GM18861 (cell line): ENCODE data around the gene ADGRG1.
"Not testable (repeated sequence)": the region's sequence is repeated elsewhere in the genome, so short reads cannot be mapped to it uniquely, and the experiment has no call there.

ENCODE experiments used
- ATAC-seq: cut with Tn5 transposase; IDR thresholded peaks from one replicate; pipeline ENCODE4 v1.9.1; 2021; ENCODE audit not compliant: unreplicated experiment

Gene ADGRG1

GRCh38 chr16:57666353-57667047 lies 38.1 kb downstream of the ADGRG1 start:
- ATAC-seq = no peak

- ATAC-seq = no peak
These were observed 38.7 kb downstream of the ADGRG1 start for GRCh38 chr16:57667048-57667525.

- no peak for ATAC-seq
These were observed 39.3 kb downstream of the ADGRG1 start for GRCh38 chr16:57667526-57668262.

DNA sequence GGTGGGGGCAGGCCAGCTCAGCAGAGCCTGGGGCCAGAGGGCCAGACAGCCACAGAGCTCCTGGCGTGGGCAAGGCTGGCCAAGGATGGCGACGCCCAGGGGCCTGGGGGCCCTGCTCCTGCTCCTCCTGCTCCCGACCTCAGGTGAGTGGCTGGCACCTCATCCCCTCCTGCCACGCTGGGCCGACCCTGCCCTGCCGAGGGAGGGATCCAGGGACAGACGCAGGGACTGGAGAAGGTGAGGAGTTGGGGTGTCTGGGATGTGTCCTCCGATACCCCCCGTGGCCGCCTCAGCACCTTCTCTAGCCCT lies 39.8 kb downstream of the ADGRG1 start, which contains the start of gene ADGRG3:
Gene ADGRG3, plus strand, starts transcription at position 44 of the 309 bp plus-strand sequence. Its CDS starts 42 bp downstream, at position 86.
- ATAC-seq = no peak

GRCh38 chr16:57668630-57669475 lies 40.4 kb downstream of the ADGRG1 start:
- no peak for ATAC-seq

DNA sequence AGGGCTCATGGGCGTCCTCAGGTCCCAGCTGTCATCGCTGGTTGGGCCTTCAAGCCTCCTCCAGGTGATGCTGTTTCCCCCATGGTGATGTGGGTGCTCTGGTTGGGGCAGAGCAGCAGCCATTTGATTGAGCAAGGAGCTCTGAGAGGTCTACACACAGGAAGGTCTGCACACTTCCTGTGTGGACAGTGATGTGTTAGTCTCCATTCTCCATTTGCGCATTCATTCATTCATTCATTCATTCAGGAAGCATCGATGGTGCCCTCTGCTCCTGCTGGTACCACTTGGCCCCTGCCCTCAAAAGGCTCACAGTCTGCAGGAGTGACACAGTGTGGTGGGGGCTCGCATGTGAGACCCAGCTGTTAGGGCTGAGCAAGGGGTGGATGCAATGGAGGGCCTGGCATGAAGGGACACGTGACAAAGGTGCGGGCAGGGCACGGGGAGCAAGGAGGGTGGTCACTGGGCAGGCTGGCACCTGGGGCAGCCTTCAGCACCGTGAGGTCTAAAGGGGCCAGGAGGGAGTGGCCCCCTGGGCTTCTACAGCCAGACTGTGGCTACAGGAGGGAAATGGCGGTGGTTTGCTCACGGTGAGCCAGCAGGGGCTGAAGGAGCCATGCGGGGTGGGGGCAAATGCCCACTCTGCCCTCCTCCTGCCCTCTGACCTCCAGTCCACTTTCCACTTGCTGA lies 41.2 kb downstream of the ADGRG1 start:
- no peak for ATAC-seq

GRCh38 chr16:57670196-57670595 lies 41.8 kb downstream of the ADGRG1 start:
- no peak for ATAC-seq

- ATAC-seq = not testable (repeated sequence)
These were observed 43.0 kb downstream of the ADGRG1 start for GRCh38 chr16:57671451-57671850.

DNA sequence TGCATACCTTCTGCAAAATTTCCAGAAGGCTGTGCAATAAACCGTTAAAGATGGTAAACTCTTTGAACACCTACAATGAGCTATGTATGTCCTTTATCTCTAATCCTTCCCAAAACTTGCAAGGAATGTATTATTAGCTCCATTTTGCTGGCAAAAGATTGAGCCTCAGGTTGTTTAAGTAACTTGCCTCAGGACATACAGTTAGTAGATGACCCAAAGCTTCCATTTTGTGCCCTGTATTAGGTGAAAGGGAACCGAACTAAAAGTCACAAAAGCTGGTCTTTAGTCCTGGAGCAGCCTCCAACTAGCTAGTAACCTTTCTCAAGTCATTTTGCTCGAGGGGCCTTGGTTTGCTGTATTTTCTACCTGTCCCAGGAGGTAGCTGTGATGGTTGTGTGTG lies 44.0 kb downstream of the ADGRG1 start:
- ATAC-seq = no peak

GRCh38 chr16:57672824-57673223 lies 44.4 kb downstream of the ADGRG1 start:
- ATAC-seq = no peak

DNA sequence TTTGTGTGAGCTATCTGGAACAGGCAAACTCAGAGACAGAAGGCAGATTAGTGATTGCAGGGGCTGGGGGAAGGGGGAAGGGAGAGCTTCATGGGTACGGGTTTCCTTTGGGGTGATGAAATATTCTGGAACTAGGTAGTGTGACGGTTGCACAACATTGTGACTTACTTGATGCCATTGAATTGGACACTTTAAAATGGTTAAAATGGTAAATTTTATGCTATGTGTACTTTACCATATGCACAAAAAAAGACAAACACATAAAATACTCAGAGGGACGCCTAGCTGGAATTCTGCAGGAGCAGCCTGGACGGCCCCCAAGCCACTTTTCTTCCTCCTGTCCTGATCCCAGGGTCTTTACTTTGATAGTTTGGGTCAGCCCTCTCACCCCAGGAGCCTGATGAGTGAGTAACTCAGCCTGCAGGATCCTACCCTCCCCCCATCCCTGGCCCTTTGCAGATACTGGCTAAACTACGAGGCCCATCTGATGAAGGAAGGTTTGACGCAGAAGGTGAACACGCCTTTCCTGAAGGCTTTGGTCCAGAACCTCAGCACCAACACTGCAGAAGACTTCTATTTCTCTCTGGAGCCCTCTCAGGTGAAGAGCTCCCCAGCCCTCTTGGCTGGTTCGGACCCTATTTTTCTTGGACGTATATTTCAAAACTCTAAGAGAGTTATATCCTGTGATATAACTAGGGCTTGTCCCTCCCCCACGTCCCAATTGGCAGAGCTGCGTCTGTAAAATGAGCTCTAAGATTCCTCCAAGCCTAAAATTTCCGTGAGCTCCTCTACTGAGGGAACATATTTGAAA lies 47.5 kb downstream of the ADGRG1 start:
- ATAC-seq = no peak

DNA sequence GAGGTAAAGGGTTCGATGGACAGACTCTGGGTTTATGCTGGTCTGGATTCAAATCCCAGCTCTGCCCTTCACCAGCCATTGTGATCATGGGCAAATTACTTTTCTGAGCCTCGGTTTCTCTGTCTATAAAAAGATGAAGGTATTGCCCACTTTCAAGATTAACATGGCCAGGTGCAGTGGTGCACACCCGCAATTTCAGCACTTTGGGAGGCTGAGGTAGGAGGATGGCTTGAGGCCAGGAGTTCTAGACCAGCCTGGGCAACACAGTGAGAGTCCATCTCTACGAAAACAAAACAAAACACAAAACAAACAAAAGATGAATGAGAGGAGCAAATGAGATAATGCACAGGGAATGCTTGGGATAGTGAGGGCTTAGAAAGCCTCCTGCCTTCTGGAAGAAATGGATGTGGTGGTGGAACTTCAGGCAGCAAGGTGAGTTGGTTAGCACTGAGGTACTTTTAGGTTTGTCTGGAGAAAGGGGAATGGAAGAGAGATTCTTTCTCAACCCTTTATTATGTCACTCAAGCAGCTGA lies 48.2 kb downstream of the ADGRG1 start:
- no peak for ATAC-seq

DNA sequence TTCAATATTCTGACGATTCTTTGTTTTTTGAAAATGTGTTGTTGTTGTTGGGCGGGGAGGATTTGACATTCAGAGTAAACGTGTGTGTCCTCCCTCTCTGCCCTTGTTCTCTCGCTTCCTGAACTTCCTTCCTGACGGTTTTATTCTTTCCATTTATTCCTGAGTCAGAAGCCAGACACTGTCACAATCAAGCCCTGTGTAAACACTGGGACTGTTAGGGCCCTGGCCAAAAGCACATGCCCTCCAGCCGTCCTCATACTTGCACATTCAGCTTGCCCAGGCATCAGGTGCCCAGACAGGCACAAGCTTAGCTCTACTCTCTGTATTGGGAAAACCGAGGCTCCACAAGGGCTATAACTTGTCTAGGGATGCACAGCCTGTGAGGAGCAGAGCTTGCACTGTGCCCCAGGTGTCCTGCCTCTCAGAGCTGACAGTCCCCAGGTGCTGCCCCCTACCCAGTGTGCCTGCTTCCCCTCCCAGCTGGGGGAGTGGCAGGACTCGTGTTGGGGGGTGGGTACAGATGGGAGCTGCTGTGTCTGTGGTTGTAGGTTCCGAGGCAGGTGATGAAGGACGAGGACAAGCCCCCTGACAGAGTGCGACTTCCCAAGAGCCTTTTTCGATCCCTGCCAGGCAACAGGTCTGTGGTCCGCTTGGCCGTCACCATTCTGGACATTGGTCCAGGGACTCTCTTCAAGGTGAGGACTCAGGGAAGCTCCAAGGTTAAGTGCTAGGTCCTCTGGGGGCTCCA lies 49.4 kb downstream of the ADGRG1 start:
- no peak for ATAC-seq

DNA sequence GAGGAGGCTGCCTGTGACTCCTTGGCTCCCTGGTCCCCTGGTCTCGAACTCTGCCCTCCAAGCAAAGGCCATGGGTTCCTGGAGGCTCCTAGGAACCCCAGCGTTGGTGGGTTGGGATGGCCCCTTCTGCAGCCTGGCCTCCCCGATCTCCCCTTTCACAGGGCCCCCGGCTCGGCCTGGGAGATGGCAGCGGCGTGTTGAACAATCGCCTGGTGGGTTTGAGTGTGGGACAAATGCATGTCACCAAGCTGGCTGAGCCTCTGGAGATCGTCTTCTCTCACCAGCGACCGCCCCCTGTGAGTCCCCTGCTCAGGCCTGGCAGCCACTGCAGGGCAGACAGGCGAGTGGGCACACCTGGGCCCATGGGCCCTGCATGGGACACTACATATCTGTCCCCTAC lies 50.6 kb downstream of the ADGRG1 start:
- no peak for ATAC-seq

DNA sequence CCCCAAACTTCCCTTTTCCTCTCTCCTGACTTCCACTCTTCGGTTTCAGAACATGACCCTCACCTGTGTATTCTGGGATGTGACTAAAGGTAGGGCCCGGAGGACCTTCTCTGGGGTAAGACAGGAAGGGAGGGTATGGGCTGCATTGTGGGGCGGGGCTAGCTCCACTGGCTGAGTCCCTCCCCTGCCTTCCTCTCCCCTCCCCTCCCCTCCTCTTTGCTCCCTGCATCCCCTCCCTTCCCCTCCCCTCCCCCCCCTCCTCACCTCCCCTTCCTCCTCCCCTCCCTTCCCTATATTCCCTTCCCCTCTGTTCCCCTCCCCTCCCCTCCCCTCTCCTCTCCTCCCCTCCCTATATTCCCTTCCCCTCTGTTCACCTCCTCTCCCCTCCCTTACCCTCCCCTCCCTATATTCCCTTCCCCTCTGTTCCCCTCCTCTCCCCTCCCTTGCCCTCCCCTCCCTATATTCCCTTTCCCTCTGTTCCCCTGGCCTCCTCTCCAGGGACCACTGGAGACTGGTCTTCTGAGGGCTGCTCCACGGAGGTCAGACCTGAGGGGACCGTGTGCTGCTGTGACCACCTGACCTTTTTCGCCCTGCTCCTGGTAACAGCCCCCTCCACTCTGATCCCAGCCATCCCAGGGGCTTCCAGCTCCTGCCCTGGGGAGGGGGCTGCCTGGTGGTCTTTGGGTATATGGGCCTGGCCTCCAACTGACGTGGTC lies 51.5 kb downstream of the ADGRG1 start:
- ATAC-seq = no peak

GRCh38 chr16:57680842-57681375 lies 52.5 kb downstream of the ADGRG1 start:
- no peak for ATAC-seq

DNA sequence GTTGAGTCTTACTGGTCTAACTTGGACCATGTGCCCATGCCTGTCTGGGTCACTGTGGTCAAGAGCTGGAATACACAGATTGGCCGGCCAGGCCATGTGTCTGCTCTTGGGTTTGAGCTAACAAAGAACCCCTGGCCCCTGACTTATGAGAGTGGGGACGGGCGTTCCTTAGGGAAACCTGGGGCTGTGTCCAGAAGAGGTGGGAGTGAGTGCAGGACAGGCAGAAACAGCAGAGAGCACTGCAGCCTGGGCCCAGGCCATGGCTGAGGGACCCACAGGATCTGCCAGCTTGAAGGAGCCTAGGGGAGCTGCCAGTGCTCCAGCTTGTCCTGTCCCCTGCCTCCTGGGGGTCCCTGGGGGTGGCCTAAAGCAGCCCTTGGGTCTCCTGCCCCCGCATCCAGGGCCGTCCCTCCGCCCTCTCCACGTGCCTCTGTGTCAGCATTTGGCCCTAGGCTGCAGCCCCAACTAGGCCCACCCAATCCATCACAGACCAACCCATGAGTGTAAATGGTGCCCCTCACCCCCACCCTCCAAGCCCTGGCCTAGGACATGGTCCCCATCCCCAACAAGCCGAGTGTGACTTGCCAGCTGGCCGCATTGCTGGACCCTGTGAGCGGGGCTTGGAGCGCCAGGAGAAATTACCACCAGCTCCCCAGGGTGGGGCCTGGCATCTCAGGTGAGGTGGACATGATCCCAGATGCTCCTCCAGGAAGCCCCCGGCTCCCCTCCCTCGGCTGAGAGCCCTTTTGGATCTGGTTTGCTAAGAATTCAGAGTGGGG lies 53.7 kb downstream of the ADGRG1 start:
- no peak for ATAC-seq
